H1 (cell line): ENCODE results near the gene ZNF282.

Source experiments
- CBX5 ChIP-seq: fragments of 300-800, 300-1000 bp; sonication (generic); IDR thresholded peaks from 2 replicates; pipeline ENCODE4 v1.7.1; 2016; ENCODE audit warnings: antibody characterized with exemption, low read length, low read depth
- CREB1 ChIP-seq: IDR thresholded peaks from 2 replicates; pipeline ENCODE4 v1.6.1; 2012; ENCODE audit warnings: inconsistent platforms
- CTCF ChIP-seq, 3 experiments: IDR thresholded peaks; 1 replicate in 2 of 3; 2 replicates in 1 of 3; pipeline versions ENCODE4 v1.5.1 to v1.6.1; 2011; ENCODE audit warnings: low read length in 3 of 3, mild to moderate bottlenecking in 3 of 3, inconsistent platforms in 2 of 3, low read depth in 1 of 3, moderate library complexity in 1 of 3; ENCODE audit not compliant: insufficient read depth in 1 of 3; ENCODE audit errors: control extremely low read depth in 1 of 3
- EP300 ChIP-seq, 2 experiments: IDR thresholded peaks; 1 replicate in 1 of 2; 2 replicates in 1 of 2; pipeline ENCODE4 v1.6.1; 2011 to 2012; ENCODE audit warnings: low read depth in 2 of 2, low read length in 2 of 2, mild to moderate bottlenecking in 2 of 2, borderline replicate concordance in 1 of 2, inconsistent platforms in 1 of 2, moderate library complexity in 1 of 2
- GABPA ChIP-seq: IDR thresholded peaks from 2 replicates; pipeline ENCODE4 v1.6.1; 2011; ENCODE audit warnings: mild to moderate bottlenecking, low read length, moderate library complexity, borderline replicate concordance; ENCODE audit not compliant: insufficient read depth
- JUN ChIP-seq: IDR thresholded peaks from 2 replicates; pipeline ENCODE4 v1.6.1; 2011; ENCODE audit warnings: low read depth, mild to moderate bottlenecking, improper control_type of control experiment, low read length
- JUND ChIP-seq: IDR thresholded peaks from 2 replicates; pipeline ENCODE4 v1.6.1; 2011; ENCODE audit warnings: mild to moderate bottlenecking, improper control_type of control experiment, low read length
- POLR2A ChIP-seq, 2 experiments: IDR thresholded peaks; 1 replicate in 1 of 2; 2 replicates in 1 of 2; pipeline ENCODE4 v1.6.1; 2011; ENCODE audit warnings: low read depth in 2 of 2, low read length in 2 of 2, mild to moderate bottlenecking in 2 of 2; ENCODE audit errors: control extremely low read depth in 1 of 2
- POLR2AphosphoS5 ChIP-seq: IDR thresholded peaks from 2 replicates; pipeline ENCODE4 v1.6.1; 2011; ENCODE audit warnings: low read depth, low read length
- RAD21 ChIP-seq, 2 experiments: IDR thresholded peaks in 1 of 2; conservative IDR thresholded peaks in 1 of 2; 2 replicates each; pipeline ENCODE4 v1.6.1; 2011; ENCODE audit warnings: low read depth in 2 of 2, low read length in 2 of 2, improper control_type of control experiment in 1 of 2, inconsistent platforms in 1 of 2, mild to moderate bottlenecking in 1 of 2, moderate library complexity in 1 of 2
- RFX5 ChIP-seq: IDR thresholded peaks from 2 replicates; pipeline ENCODE4 v1.6.1; 2011; ENCODE audit warnings: low read depth, low read length, improper control_type of control experiment, borderline replicate concordance
- SP4 ChIP-seq: IDR thresholded peaks from 2 replicates; pipeline ENCODE4 v1.6.1; 2012; ENCODE audit warnings: low read length, inconsistent platforms
- SRF ChIP-seq: IDR thresholded peaks from 2 replicates; pipeline ENCODE4 v1.6.1; 2011; ENCODE audit warnings: mild to moderate bottlenecking, low read depth, low read length, moderate library complexity
- TF ChIP-seq, protein P1 (sequence below): IDR thresholded peaks from 2 replicates; pipeline ENCODE4 v1.6.1; 2011; ENCODE audit warnings: low read length, improper control_type of control experiment

GRCh38 chr7:149150981-149151380 is 44.4 kb upstream of the ZNF282 start:
- no peak for TF ChIP-seq CBX5
- no peak for TF ChIP-seq POLR2A (IDR thresholded peaks at IDR 0.05; ENCODE audit: control extremely low read depth in 1 of 2, low read depth in 2 of 2, low read length in 2 of 2)
- TF ChIP-seq CTCF (IDR thresholded peaks at IDR 0.05; ENCODE audit: control extremely low read depth in 1 of 3, insufficient read depth in 1 of 3, low read depth in 1 of 3, low read length in 3 of 3), result no peak
- TF ChIP-seq CREB1, result no peak
- TF ChIP-seq POLR2AphosphoS5, result no peak
- TF ChIP-seq, protein P1, sequence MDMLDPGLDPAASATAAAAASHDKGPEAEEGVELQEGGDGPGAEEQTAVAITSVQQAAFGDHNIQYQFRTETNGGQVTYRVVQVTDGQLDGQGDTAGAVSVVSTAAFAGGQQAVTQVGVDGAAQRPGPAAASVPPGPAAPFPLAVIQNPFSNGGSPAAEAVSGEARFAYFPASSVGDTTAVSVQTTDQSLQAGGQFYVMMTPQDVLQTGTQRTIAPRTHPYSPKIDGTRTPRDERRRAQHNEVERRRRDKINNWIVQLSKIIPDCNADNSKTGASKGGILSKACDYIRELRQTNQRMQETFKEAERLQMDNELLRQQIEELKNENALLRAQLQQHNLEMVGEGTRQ, result no peak
- no peak for TF ChIP-seq EP300 (IDR thresholded peaks at IDR 0.05; ENCODE audit: borderline replicate concordance in 1 of 2, low read depth in 2 of 2, low read length in 2 of 2)
- no peak for TF ChIP-seq SP4
- TF ChIP-seq JUND, result no peak
- no peak for TF ChIP-seq SRF
- no peak for TF ChIP-seq RFX5
- TF ChIP-seq RAD21 (IDR thresholded peaks at IDR 0.05 in 1 of 2, conservative IDR thresholded peaks at IDR 0.05 in 1 of 2; ENCODE audit: low read depth in 2 of 2, low read length in 2 of 2), result no peak
- TF ChIP-seq GABPA, result no peak
- no peak for TF ChIP-seq JUN
